Endothelial cell of coronary artery (primary cell): ENCODE data around the gene GALM. TPM values are rescaled to one million over a fixed set of nuclear protein-coding genes. Genes with fewer than 3 reads are reported as not detected.

Experiments
- total RNA-seq: library from RNA; depleted of rRNA; stranded (reverse); fragments of >200 nt; gene quantifications from 2 replicates; pipeline ENCODE4 v1.2.3, GENCODE V29; 2014

Gene GALM
- total RNA-seq: 5.6 and 10.1 TPM in 2 replicates

GRCh38 chr2:38665854-38666555 is at the start of gene GALM:
TSS of gene GALM (plus strand) at chr2:38666114. CDS start at chr2:38666162, 48 bp downstream.

GRCh38 chr2:38750891-38751595 is 85.1 kb downstream of the GALM start, which contains the start of gene SRSF7:
TSS of gene SRSF7 (minus strand) at chr2:38751361. CDS start at chr2:38751256, 105 bp downstream.

Other genes starting within 250 kb of the GALM start
- gene HNRNPLL, start 63.2 kb upstream of the GALM start, total RNA-seq: 36.9 and 40.9 TPM in 2 replicates
- gene SRSF7, start 85.2 kb downstream of the GALM start, total RNA-seq: 195 and 234 TPM in 2 replicates
- gene GEMIN6, start 112.1 kb downstream of the GALM start, total RNA-seq: 12.1 and 15.3 TPM in 2 replicates
- 23.4 and 24.1 TPM in 2 replicates for gene DHX57, start 209.8 kb downstream of the GALM start, total RNA-seq
- 14.2 and 16.8 TPM in 2 replicates for gene MORN2, start 209.9 kb downstream of the GALM start, total RNA-seq
- gene ARHGEF33, start 223.8 kb downstream of the GALM start, total RNA-seq: 0.09 and 0.38 TPM in 2 replicates